GM21360 (cell line): ENCODE data around the gene POLR2H.

ENCODE experiments used
- ATAC-seq: cut with Tn5 transposase; IDR thresholded peaks from one replicate; pipeline ENCODE4 v1.9.1; 2021; ENCODE audit warnings: mild to moderate bottlenecking, moderate library complexity; ENCODE audit not compliant: unreplicated experiment

Gene POLR2H

GRCh38 chr3:184352149-184352785 lies 9.2 kb upstream of the POLR2H start:
- no peak for ATAC-seq

- ATAC-seq: no peak
Measured at GRCh38 chr3:184352897-184353545, 8.5 kb upstream of the POLR2H start.

- ATAC-seq: no peak
Measured at GRCh38 chr3:184353546-184353941, 8.0 kb upstream of the POLR2H start.

GRCh38 chr3:184354121-184354728 lies 7.3 kb upstream of the POLR2H start:
- ATAC-seq: no peak

- no peak for ATAC-seq
Measured at GRCh38 chr3:184354754-184355153, 6.8 kb upstream of the POLR2H start.

- ATAC-seq: no peak
Measured at GRCh38 chr3:184355261-184356040, 6.1 kb upstream of the POLR2H start.

- ATAC-seq: no peak
Measured at GRCh38 chr3:184357248-184358123, 4.0 kb upstream of the POLR2H start.

- ATAC-seq: no peak
Measured at GRCh38 chr3:184358124-184358767, 3.3 kb upstream of the POLR2H start.

GRCh38 chr3:184358921-184359350 lies 2.6 kb upstream of the POLR2H start:
- no peak for ATAC-seq

- no peak for ATAC-seq
Measured at GRCh38 chr3:184359610-184360009, 1.9 kb upstream of the POLR2H start.

GRCh38 chr3:184360070-184360928 lies 1.2 kb upstream of the POLR2H start:
- no peak for ATAC-seq

- ATAC-seq: no peak
Measured at GRCh38 chr3:184360929-184361531, 480 bp upstream of the POLR2H start.

- peak; percentile 1 for ATAC-seq
Measured at GRCh38 chr3:184361932-184362667, 590 bp downstream of the POLR2H start.

GRCh38 chr3:184362668-184363546 lies 1.4 kb downstream of the POLR2H start:
- peak; percentile 87 for ATAC-seq

GRCh38 chr3:184366619-184367289 lies 5.2 kb downstream of the POLR2H start:
- no peak for ATAC-seq

- ATAC-seq: no peak
Measured at GRCh38 chr3:184368116-184368515, 6.6 kb downstream of the POLR2H start.
